HG02798 (cell line): ENCODE results near the gene TNFRSF4.

Source experiments
- ATAC-seq: cut with Tn5 transposase; IDR thresholded peaks from one replicate; pipeline ENCODE4 v1.9.1; 2021; ENCODE audit warnings: mild to moderate bottlenecking; ENCODE audit not compliant: unreplicated experiment, poor library complexity

Gene TNFRSF4

DNA sequence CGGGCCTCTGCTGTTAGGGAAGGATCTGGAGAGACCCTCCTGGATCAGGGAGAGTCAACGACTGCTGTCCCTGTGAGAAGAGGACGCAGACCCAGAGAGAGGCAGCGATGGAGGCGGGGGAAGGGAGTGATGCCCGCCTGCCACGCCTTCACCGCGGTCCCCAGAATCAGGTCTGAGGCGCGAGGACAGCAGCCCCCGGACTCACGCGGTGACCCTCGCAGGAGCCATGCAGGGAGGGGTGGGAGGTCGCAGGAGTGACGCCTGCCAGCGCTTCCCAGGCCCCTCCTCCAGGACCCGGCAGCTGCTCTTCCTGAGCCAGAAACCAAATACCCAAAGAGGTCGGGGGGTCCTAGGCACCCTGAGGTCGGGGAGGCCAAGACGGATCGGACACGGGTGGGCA, 6.2 kb upstream of the TNFRSF4 start:
- no peak for ATAC-seq

DNA sequence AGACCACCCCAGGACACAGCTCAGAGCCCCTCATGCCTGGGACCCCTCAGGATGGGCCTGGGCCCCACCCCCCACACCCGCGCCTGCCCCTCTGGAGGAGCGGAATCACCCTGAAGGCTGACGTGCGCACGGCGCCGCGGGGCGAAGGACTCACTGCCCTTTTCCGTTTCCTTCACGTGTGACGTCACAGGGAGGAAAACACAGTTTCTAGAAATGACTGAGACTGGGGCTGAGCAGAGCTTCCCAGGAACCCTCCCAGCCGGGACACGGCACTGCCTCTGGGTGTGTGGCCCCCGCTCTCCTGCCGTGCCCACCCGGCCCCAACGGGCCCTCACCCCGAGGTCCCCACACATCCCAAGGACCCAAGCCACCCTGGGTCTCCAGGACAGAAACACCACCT, 5.4 kb upstream of the TNFRSF4 start:
- no peak for ATAC-seq

DNA sequence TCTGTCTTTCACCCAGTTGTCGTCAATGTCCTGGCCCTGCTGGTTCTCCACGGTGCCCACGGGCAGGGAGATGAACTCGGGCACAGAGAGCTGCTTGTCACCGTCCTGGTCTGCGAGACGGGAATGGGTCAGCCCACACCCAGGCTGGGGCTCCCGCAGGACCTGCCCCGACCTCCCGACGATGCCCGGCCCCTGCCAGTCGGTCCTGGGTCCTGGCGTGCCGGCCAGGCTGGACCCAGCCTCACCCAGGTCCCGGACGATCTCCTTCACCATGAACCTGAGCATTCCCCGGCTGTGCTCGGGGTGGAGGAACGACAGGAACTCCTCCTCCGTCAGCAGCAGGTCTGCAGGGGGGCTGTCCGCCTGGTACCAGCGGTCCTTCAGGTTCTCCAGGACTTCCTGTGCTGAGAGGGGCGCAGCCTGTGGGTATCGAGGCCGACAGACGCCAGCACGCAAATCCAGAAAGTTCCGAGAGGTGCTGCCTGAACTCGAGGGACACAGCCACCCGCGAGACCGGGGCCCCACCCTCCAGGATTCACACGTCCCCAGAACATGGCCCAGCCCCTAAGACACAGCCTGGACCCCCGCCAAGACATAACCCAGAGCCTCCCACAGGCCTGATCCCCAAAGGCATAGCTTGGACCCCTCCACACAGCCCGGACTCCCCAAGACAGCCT, 4.7 kb upstream of the TNFRSF4 start:
- ATAC-seq = no peak

DNA sequence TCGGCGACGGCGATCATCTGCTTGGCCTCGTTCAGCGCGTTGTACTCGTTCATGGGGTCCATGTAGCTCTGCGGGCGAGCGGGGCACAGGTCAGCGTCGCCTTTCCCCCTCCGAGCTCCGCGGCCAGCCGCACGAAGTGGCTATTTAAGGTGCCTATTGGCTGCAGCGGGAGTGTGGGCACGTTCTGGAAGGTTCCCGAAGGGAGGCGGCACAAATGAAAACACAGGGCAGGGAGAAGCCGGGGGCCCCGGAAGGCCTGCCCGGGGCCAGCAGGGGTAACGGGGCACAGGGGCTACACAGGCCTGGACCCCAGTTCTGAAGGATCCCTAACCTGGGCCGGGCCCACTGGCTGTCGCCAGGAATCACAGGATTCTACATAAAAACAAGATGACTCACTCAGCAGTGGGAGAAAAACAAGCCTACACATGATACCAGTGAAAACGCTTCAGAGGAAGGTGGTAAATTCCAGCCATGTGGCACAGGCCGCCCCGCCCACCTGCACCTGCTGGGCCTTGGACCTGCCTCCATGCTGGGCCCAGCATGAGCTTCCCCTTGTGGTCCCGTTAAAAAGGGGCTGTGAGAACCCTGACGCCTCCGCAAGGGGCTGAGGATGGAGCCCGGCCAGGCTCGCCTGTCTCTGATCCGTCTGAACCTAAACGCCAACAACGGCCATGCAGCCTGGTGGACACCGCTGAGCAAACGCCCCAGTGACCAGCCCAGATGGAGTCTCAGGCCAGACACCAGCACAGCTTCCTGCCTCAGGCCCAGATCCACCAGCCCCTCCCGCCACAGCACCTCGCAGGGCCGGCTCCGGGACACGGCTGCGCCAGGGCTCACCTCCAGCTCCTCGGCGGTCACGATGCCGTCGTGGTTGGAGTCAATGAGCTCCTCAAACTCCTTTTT, 3.9 kb upstream of the TNFRSF4 start:
- ATAC-seq = no peak

DNA sequence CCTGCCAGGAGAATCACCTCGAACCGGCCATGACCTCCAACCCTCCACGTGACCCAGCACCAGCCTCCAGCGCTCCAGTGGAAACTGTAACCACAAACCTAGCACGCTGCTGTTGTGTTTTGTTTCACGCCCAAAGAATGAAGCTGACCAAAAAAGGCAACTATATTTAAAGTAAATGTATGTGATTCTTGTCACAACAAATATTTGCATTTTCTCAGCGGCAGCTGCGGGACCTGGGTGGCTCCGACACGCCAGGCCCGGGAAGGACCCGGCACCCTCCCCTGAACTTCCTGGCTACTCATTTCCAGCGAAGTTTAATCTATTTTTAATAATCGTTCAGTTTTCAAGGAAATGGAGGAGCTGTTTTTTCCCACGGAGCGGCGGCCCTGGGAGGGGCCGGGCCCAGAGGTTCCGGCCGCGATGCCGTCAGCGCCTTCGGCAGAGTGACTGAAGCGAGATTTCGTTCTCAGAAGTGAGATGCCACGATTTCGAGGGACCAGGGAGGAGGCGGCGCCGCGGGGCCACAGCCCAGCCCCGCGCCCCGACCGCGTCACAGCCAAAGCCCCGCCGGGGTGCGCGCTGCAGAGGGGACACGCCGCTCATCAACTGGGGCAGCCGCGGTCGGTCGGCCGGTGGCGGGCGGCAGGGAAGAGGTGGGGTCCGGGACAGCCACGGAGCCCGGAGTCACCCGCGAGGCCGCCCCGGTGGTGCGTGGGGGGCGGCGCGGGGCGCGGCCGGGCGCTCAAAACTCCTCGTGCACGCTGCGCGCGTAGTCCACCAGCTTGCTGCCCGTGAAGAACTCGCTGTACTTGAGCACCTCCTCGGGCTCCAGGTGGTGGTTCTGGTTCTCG, 3.0 kb upstream of the TNFRSF4 start:
- no peak for ATAC-seq

DNA sequence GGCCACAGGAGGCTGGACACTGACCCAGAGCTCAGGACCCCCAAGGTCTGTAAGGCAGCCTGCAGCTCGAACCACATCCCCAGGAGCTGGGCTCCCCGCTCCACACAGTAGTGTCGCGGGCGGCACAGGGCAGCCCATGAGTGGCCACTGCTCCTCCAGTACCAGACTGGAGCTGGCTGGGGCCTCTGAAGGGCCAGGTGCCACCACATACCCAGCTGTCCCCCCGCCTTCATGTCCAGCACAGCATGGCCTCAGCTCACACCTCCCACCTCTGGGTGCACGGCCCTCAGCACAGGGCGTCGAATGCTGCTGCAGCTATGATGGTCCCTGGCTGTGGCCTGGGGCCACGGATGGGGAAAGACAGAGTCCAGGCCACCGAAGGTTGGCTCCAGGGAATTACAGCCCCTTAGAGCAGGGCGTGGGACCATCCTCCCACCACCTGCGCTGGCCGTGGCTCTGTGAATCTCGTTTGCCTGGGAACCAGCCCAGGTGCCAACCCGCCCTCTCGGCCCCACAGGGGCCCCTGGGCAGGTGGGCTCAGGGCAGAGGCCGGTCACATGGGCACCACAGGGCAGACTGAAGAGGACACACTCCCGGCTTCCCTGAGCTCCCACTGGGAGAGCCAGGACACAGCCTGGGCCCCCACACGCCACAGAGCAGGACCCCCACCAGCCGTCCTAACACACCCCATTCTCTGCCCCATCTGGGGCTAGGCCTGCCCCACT, 2.1 kb upstream of the TNFRSF4 start:
- no peak for ATAC-seq

DNA sequence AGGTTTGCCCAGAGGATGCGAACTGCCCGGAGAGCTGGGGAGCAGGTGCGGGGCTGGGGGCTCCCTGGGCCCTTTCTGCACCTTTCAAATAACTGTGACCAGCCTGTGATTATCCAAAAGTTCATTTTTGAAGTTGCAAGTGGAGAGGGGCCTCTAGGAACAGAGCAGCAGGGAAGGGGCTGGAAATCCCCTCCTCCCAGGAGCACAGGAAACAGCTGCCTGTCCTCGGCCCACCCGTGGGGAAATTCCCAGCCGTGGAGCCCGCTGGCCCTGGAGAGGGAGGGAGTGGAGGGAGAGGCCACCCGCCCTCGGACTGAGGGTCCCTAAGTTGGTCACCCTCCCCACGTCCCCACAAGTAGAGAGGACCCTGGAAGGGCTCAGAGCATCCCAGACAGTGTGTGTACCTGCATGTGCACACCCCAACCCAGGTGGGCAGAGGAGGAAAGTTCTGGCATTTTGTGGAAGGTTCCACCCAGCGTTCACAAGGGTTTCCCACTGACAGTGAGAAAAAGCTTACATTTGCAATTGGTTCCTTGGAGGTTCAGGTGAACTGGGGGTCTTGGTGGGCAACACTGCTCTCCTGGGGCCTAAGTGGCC, 1.2 kb upstream of the TNFRSF4 start:
- ATAC-seq = no peak

DNA sequence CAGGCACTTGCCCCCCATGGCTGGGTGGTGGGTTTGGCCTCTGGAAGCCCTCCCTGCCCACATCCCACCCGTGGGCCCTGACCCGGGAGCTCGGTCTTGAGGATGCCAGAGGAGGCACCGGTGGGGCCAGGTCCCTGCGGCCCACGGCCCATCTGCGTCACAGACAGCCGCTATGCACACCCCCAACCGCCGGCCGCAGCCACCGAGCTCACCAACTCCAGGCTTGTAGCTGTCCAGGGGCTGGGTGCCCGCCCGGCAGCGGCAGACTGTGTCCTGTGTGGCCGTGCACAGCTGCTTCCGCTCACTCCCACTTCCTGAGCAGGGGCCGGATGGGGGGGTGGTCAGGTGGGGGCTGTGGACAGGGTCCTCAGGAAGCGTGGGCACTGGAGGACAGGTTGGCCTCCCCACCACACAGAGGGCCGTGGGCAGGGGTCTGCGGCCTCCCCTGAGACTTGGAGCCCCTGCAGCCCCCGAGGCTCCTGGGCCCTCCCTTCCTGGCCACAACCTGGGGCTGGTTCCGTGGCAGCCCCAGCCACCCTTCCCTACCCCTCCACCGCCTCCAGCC, 1.1 kb downstream of the TNFRSF4 start:
- ATAC-seq = no peak

DNA sequence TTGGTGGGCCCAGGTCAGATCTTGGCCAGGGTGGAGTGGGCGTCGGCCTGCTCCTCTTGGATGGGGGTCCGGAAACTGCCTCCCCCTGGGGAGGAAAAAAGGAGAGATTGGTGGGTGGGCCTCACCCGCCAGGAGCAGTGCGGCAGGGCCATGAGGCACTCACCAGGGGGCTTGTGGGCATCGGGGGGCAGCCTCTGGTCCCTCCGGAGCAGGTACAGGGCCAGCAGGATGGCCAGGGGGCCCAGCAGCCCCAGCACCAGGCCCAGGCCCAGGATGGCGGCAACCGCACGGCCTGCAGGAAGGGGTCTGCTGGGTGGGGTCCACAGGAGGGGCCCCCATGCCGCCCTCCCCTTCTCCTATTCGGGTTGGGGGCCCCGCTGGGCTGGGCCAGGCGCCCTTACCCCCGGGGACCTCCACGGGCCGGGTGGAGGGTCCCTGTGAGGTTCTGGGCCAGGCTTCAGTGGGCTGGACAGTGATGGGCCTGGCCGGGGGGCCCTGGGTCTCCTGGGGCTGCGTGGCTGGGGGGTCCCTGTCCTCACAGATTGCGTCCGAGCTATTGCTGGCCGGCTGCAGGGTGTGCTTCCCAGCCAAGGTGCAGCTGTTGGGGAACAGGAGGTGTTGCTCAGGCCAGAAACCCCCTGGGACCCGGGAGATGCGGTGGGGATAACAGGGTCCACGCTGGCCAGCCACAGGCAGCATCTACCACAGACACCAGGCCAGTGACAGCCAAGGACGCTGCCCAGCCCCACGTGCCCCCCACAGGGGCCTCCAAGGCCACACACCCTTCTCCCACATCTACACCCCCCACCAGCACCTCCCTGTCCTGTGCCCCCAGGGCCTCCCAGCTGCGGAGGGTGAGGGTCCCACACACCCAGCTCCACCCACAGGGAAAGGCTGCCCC, 2.2 kb downstream of the TNFRSF4 start:
- ATAC-seq = no peak

DNA sequence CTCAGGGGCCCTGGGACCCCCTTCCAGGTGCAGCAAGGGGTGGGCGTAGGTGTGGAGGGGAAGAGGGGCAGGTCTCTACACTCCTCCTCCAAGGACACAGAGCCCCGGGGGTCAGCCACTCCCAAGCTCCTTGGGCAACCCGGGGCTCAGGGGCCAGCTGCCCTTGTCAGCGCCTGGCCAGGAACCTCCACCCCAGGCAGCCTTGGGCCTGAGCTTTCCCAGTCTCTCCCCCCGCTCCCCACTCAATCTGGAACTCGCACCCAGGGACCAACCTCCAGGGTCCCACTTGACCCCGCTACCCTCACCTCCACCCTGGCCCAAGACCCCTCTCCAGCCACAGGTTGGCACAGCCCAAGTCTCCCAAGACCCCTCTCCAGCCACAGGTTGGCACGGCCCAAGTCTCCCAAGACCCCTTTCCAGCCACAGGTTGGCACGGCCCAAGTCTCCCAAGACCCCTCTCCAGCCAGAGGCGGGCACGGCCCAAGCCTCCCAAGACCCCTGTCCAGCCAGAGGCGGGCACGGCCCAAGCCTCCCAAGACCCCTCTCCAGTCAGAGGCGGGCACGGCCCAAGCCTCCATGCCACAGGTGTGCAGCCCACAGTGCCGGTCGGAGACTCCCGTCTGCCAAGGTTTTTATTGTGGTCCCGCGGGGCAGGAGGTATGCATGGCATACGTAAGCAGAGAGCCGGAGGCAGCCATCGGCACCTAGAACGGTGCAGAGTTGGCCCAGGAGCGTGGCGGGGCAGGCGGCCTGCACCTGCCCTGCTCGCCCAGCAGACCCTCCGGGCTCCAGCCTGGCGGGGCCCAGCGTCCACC, 3.0 kb downstream of the TNFRSF4 start:
- no peak for ATAC-seq

DNA sequence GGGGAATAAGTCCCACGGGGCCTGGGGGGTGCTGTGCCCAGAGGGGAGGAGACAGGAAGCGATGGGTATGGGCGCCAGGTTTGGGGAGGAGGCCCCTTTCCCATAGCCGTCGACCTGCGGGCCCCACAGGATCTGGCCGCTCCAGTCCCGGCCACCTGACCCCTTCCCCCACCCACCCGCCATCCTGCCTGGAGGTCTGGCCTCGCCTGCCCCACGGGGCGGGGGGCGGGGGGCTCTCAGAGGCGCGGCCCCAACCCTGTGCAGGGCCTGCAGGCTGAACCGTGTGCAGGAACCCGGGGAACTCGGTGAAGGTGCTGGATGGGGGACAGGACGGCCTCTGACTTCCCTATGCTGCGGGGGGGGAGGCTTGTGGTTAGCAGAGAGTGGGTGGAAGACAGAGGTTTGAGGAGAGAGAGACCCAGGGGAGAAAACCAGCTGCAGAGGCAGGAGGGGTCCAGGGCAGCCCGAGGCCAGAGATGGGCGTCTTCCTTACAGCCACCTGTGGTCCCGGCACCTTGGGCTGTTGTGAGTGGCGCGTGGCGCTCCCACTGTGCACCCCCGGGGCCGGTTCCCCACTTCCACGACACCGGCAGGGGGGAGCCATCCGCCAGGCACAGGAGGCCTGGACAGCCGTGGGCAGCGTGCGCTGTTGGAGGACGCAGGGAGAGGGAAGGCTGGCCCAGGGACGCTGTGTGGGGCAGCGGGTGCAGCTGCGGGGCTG, 5.1 kb downstream of the TNFRSF4 start:
- ATAC-seq = no peak

DNA sequence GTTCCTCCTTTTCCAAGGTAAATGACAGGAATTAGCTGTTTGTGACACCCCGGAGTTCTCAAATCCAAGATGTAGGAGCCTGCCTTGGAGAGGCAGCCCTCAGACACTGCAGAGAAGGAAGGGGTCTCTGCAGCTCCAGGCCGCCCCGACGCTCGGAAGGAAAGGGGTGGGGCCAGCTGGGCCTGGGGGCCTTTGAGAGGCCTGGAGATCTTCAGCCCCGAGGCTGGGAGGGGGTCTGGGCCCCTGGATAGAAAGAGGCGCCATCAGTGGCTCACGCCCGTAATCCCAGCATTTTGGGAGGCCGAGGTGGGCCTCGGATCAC, 6.4 kb downstream of the TNFRSF4 start:
- ATAC-seq = no peak

DNA sequence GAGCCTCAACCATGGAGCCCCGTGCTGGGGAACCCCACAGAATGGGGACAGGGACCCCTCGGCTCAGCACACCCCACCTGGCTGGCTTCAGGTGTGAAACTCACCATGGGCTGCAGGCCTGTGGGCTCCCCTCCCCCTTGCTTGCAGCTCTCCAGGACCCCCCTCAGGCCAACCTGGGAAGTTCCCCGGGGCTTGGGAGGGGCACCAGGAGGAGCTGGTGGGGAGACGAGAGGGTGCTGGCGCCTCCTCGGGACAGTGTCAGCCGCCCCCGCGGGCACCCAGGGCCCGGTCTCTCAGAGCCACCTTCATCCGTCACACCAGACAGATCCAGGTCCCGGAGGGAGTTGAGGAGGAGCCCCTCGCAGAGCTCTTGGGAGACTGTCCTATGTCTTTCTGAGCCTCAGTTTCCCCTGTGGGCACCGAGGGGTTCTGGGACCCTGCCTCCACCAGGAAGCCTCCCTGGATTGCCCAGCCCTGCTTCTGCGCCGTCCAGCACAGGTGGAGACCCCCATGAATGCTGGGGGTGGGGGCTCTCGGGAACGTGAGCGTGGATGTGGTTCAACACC, 6.9 kb downstream of the TNFRSF4 start:
- no peak for ATAC-seq

DNA sequence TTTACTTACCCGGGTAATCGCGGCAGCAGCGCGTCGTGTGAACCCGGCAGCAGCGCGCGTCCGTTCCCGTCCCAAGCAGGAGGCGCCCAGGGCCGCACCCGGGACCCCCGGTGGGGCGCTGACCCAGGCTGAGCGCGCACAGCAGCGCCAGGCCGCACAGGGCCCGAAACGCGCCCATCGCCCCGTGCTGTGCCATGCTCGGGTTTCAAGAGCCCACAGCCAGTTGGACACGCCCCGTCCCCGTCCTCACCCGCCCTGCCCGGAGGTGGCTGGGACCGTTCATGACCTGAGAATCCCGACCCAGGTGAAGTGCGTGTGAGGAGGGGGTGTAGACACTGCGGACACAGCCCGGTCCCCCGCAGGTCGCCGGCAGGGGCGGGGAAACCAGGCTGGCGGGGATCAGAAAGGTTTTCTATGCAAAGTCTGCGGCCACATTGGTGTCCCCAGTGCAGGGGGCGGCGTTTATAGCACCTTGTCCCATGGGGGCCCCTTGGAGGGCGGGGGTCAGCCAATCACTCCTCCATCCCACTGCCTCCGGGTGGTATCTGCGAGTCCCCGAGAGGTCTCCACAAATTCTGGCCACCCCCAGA, 7.5 kb downstream of the TNFRSF4 start, which contains the start of gene TNFRSF18:
Gene TNFRSF18, minus strand, starts transcription at position 217 of the 590 bp plus-strand sequence. Its CDS starts 21 bp downstream, at position 196.
- peak; percentile 31 for ATAC-seq

DNA sequence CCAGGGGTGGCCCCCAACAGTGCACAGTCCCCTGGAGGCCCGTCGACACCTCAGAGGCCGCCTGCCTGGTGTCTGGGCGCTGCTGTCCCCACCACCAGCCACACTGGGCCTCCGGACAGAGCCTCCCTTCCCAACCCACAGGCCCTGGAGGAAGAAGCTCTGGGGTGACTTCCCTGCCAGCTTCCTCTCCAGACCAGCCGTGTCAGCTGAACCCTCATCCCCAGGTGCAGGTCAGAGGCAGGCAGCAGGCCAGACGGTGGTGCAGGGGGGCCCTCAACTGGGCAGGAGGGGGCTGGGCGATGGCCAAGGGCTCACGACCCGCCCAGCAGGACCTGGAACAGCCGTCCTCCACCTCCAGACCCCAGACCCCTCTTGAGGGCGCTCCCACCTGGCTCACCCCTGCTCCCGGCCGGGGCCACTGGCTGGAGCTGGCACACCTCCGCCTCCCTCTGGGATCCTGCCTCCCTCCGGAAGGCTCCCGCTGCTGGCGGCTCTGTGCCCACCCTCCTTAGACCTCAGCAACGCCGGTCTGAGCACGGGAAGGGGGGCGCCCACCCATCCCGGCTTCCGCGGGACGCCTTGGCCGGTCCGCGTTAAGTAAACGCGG, 8.1 kb downstream of the TNFRSF4 start:
- ATAC-seq = no peak
